Stimulated activated effector memory CD8-positive, alpha-beta T cell treated with anti-CD3 and anti-CD28 coated beads, Interleukin-12 subunit alpha, Interleukin-12 subunit beta, amount 100 ng/mL, for 72 hours (primary cell): ENCODE results near the gene MSH3.

Source experiments
- ATAC-seq: fragments of 150-1000 bp; cut with Tn5 transposase; 2 replicates; pipeline ENCODE4 v1.10.0; 2021
- DNase-seq, 2 donors: peaks; one replicate each; pipeline ENCODE4 v3.0.0; 2021 to 2022; ENCODE audit warnings: low spot score in 2 of 2
- H3K27ac Mint-ChIP-seq: one replicate; pipeline ENCODE4 v1.8.0; 2022; ENCODE audit warnings: mild to moderate bottlenecking, mixed read lengths
- H3K36me3 Mint-ChIP-seq: one replicate; pipeline ENCODE4 v1.8.0; 2022; ENCODE audit warnings: mild to moderate bottlenecking, mixed read lengths
- H3K4me1 Mint-ChIP-seq: one replicate; pipeline ENCODE4 v1.8.0; 2022; ENCODE audit warnings: mixed read lengths
- H3K4me3 Mint-ChIP-seq: one replicate; pipeline ENCODE4 v1.8.0; 2022; ENCODE audit warnings: mild to moderate bottlenecking, mixed read lengths
- H3K9me3 Mint-ChIP-seq: one replicate; pipeline ENCODE4 v1.8.0; 2022; ENCODE audit warnings: mixed read lengths

MSH3 gene

GRCh38 chr5:80654391-80655230 lies at the start of gene MSH3, which contains the start of gene DHFR:
Gene MSH3, plus strand, starts transcription at chr5:80654652. Its CDS starts 76 bp downstream, at chr5:80654728.
Gene DHFR, minus strand, starts transcription at chr5:80654983. Its CDS starts 494 bp downstream, at chr5:80654489.
- ATAC-seq (peak; percentile 78), DNase-seq (peak; percentile 76 to 94)
- H3K9me3 Mint-ChIP-seq = no peaks in the 10 kb centered on the region
- no peak within 1 kb of the TSS for H3K27ac Mint-ChIP-seq
- peaks cover 42% of the 10 kb centered on the region for H3K36me3 Mint-ChIP-seq
- no peak within 1 kb of the TSS for H3K4me3 Mint-ChIP-seq
- peaks cover 28% of the 10 kb centered on the region for H3K4me1 Mint-ChIP-seq

DNA sequence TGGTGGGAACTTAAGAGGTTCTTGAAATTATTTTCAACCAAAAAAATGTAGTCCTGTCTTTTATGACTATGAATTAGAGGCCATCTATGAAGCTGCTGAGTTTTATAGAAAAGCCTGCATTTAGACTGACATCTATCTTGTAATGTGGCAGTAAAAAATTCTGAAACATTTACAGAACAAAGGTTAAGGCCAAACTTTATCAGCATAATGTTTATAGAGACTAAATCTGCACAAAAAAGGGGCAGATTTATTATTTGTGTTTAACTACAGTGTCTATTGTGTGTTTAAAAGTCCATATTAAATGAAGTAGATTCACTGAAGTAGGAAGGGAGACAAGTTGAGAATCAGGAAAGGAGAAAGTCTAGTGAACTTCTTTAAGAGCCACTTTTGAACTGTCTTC lies 47.1 kb upstream of the MSH3 start:
- peaks cover 2% of the 10 kb centered on the region for H3K9me3 Mint-ChIP-seq
- no peak overlapping the region for H3K27ac Mint-ChIP-seq
- no peak for DNase-seq
- ATAC-seq = no peak
- no peaks in the 10 kb centered on the region for H3K36me3 Mint-ChIP-seq
- H3K4me3 Mint-ChIP-seq = no peak overlapping the region
- H3K4me1 Mint-ChIP-seq = no peaks in the 10 kb centered on the region

GRCh38 chr5:80607832-80608231 lies 46.6 kb upstream of the MSH3 start:
- no peaks in the 10 kb centered on the region for H3K36me3 Mint-ChIP-seq
- no peak overlapping the region for H3K27ac Mint-ChIP-seq
- ATAC-seq (no peak), DNase-seq (no peak)
- H3K9me3 Mint-ChIP-seq = peaks cover 2% of the 10 kb centered on the region
- no peak overlapping the region for H3K4me3 Mint-ChIP-seq
- no peaks in the 10 kb centered on the region for H3K4me1 Mint-ChIP-seq

DNA sequence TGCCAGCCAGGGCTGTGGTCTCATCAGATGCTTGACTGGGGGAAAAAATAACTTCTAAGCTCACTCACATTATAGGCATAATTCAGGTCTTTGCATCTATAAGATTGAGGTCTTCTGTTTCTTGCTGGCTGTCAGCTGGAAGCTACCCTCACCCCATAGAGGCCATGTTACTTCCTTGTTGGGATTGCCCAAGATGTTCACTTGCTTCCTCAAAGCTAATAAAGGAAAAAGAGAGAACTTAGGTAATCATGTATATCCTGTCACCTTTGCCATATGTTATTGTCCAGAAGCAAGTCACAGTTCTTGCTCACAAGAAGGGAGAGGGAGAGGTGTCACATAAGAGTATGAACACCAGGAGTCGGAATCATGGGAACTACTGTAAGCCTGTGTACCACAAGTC lies 45.7 kb upstream of the MSH3 start:
- Mint-ChIP-seq H3K9me3 (peaks cover 2% of the 10 kb centered on the region), H3K36me3 (no peaks in the 10 kb centered on the region), H3K4me3 (no peak overlapping the region), H3K4me1 (no peaks in the 10 kb centered on the region), H3K27ac (no peak overlapping the region)
- DNase-seq (no peak), ATAC-seq (no peak)

DNA sequence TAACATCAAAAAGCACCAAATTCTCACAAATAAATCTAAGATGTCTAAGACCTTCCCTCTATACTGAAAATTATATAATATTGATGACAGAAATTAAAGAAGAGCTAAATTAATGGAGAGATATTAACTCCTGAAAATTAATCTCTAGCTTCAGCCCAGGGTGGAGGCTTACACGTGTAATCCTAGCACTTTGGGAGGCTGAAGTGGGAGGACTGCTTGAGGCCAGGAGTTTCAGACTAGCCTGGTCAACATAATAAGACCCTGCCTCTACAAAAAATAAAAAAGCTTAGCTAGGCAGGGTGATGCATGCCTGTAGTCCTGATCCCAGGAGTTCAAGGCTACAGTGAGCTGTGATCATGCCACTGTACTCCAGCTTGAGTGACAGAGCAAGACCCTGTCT lies 44.8 kb upstream of the MSH3 start:
- Mint-ChIP-seq H3K4me1 (no peaks in the 10 kb centered on the region), H3K27ac (no peak overlapping the region), H3K9me3 (peaks cover 2% of the 10 kb centered on the region), H3K4me3 (no peak overlapping the region), H3K36me3 (no peaks in the 10 kb centered on the region)
- ATAC-seq (no peak), DNase-seq (no peak)

- H3K27ac Mint-ChIP-seq = no peak overlapping the region
- peaks cover 2% of the 10 kb centered on the region for H3K9me3 Mint-ChIP-seq
- DNase-seq (no peak), ATAC-seq (no peak)
- H3K4me1 Mint-ChIP-seq = no peaks in the 10 kb centered on the region
- no peak overlapping the region for H3K4me3 Mint-ChIP-seq
- H3K36me3 Mint-ChIP-seq = no peaks in the 10 kb centered on the region
Observed at GRCh38 chr5:80615266-80615914, 39.1 kb upstream of the MSH3 start.

DNA sequence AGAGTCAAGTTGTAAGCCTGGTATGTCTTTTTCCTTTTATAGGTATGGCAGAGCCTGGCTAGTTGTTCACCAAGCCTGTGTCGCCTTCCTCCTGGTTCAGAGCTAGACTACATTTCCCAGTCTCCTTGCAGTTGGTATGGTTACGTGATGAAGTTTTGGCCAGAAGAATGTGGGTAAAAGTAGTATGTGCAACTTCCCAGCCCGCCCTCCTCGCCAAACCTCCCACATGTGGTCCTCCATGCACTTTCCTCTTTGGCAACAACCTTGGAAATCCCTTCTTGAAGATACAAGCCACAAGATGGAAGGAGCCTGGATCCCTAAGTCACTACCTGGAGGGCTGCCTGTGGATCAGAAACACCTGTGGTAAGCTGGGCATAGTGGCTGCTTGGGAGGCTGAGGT lies 36.0 kb upstream of the MSH3 start:
- Mint-ChIP-seq H3K36me3 (no peaks in the 10 kb centered on the region), H3K27ac (no peak overlapping the region), H3K4me3 (no peak overlapping the region), H3K4me1 (no peaks in the 10 kb centered on the region), H3K9me3 (no peaks in the 10 kb centered on the region)
- ATAC-seq (no peak), DNase-seq (no peak)

DNA sequence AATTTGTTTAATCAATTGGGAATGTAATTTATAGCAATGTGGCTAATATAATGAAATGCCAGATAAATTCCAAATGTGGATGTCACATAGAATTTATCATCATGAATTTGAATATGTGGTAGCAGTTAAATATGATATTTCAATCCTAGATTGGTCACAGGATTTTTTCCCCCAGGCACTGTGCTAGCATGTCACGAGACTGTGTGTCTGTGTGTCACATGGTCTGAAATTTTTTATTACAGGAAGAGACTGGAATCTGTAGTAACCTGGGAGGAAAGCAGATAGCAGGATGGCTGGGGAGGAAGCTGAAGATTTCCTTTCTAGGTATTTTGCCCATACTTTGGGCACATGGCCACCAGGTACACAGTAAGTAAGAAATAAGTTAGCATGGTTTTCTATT lies 35.4 kb upstream of the MSH3 start:
- Mint-ChIP-seq H3K9me3 (no peaks in the 10 kb centered on the region), H3K4me1 (no peaks in the 10 kb centered on the region), H3K36me3 (no peaks in the 10 kb centered on the region), H3K27ac (no peak overlapping the region), H3K4me3 (no peak overlapping the region)
- ATAC-seq = no peak
- DNase-seq = no peak

GRCh38 chr5:80620211-80620610 lies 34.2 kb upstream of the MSH3 start:
- Mint-ChIP-seq H3K4me1 (no peaks in the 10 kb centered on the region), H3K9me3 (no peaks in the 10 kb centered on the region), H3K27ac (no peak overlapping the region), H3K4me3 (no peak overlapping the region), H3K36me3 (no peaks in the 10 kb centered on the region)
- ATAC-seq (no peak), DNase-seq (no peak)

GRCh38 chr5:80622756-80623155 lies 31.7 kb upstream of the MSH3 start:
- H3K36me3 Mint-ChIP-seq = peaks cover 5% of the 10 kb centered on the region
- DNase-seq = no peak
- H3K4me1 Mint-ChIP-seq = no peaks in the 10 kb centered on the region
- no peak for ATAC-seq
- no peaks in the 10 kb centered on the region for H3K9me3 Mint-ChIP-seq
- H3K27ac Mint-ChIP-seq = no peak overlapping the region
- H3K4me3 Mint-ChIP-seq = no peak overlapping the region

- H3K9me3 Mint-ChIP-seq = no peaks in the 10 kb centered on the region
- H3K4me3 Mint-ChIP-seq = no peak overlapping the region
- no peaks in the 10 kb centered on the region for H3K4me1 Mint-ChIP-seq
- peaks cover 8% of the 10 kb centered on the region for H3K36me3 Mint-ChIP-seq
- ATAC-seq (no peak), DNase-seq (no peak)
- H3K27ac Mint-ChIP-seq = no peak overlapping the region
Observed at GRCh38 chr5:80623999-80624398, 30.5 kb upstream of the MSH3 start.

DNA sequence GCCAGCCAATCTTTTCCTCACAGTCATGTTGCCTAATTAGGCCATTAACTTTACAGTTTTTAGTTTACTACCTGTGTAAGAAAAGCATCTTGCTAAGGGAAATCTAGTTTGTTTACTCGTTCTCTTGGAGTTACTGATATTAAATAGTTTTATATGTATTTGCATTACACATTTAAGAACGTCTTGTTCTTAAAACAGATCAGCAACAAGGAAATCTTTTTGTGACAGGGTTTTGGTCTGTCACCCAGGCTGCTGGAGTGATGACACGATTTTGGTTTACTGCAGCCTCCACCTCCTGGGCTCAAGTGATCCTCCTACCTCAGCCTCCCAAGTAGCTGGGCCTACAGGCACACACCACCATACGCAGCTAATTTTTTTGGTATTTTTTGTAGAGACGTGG lies 29.2 kb upstream of the MSH3 start:
- H3K4me1 Mint-ChIP-seq = no peaks in the 10 kb centered on the region
- DNase-seq = no peak
- no peak overlapping the region for H3K27ac Mint-ChIP-seq
- no peak overlapping the region for H3K4me3 Mint-ChIP-seq
- no peaks in the 10 kb centered on the region for H3K9me3 Mint-ChIP-seq
- peaks cover 20% of the 10 kb centered on the region for H3K36me3 Mint-ChIP-seq
- no peak for ATAC-seq

DNA sequence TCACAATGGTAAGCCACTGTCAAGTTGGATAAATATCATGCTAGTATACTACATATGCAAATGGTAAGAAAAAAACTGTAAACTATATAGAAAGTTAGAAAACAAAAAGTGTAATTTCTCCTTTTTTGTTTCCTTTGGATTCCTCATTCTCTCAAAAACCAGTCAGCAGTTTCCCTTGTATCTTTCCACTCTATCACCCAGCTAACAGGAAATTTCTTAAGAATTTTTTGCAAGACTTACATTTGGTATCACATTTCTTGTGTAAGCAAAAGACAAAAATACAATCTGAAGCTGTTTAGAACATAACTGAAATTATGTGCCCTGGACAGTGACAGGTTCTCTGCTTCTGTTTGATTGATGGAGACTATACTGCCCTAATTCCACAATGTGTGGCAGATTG lies 25.2 kb upstream of the MSH3 start:
- H3K36me3 Mint-ChIP-seq = peaks cover 59% of the 10 kb centered on the region
- peak overlapping the region; percentile 66 for H3K27ac Mint-ChIP-seq
- DNase-seq = no peak
- no peak overlapping the region for H3K4me3 Mint-ChIP-seq
- no peaks in the 10 kb centered on the region for H3K4me1 Mint-ChIP-seq
- H3K9me3 Mint-ChIP-seq = no peaks in the 10 kb centered on the region
- no peak for ATAC-seq

DNA sequence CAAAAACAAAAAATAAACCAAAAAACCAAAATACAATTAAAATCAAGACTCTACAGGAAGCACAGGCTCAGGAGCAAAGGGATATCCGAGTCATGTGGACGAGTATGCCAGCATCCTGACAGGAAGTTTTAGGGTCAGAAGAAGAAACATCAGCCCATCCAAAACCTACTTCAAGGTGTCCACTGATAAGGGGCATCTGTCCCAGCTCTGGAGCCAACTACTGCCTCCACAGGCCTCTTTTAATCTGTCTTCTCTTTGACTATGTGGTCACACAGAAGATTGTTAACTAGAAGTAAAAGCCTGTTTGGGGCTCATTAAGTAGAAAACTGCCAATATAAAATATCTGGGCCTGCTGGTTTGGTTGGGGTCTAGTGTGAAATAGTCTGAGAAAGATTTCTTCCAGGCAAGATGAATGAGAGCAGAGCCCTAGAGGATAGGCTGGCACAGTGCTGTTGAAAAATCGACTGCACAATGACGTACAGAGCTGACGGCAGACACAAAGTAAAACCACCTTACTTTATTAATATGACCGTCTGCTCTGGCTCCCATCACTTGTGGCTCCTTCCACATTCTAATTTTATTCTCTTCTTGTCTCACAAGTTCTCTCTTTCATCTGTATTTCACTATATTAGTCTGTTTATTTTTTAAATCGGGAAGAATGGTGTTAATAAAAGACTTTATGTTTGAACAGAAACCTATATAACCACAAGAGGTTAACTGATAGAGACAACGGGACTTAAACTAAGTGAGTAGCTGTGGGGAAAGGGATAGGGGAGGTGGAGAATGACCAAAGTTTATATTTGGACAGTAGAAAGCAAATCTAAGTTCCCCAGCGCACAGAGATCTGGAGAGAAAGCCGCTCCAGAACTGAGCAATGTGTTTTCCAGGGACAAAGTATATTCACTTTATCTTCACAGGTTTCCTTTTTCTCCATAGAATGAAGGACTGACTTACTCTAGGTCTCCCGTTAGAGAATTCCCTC lies 22.9 kb upstream of the MSH3 start:
- Mint-ChIP-seq H3K27ac (peak overlapping the region; percentile 23), H3K4me1 (no peaks in the 10 kb centered on the region), H3K36me3 (peaks cover 82% of the 10 kb centered on the region), H3K9me3 (no peaks in the 10 kb centered on the region), H3K4me3 (no peak overlapping the region)
- DNase-seq (no peak), ATAC-seq (no peak)

DNA sequence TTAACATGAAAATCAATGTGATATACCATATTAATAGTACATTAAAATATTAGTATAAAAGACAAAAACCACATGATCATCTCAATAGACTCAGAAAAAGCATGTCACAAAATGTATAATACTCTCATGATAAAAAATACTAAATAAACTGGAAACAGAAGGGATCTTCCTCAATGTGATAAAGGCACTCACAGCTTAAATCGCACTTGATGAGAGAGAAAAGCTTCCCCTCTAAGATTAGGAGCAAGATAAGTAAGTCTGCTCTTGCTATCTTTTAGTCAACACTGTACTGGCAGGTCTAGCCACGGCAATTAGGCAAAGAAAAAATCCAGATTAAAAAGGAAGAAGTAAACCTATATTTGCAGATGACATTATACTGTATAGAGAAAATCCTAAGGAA lies 21.8 kb upstream of the MSH3 start:
- H3K36me3 Mint-ChIP-seq = peaks cover 89% of the 10 kb centered on the region
- no peak for DNase-seq
- H3K4me1 Mint-ChIP-seq = no peaks in the 10 kb centered on the region
- peak overlapping the region; percentile 23 for H3K27ac Mint-ChIP-seq
- no peak overlapping the region for H3K4me3 Mint-ChIP-seq
- no peaks in the 10 kb centered on the region for H3K9me3 Mint-ChIP-seq
- no peak for ATAC-seq
